T-helper 1 cell treated with Interleukin-12 subunit alpha and Interleukin-12 subunit beta and Interleukin-4 antibody, amounts not matched to agents 30 μg/mL and 1 μg/mL, for 36 hours (primary cell): ENCODE data around the gene TIGD1.
A peak's percentile ranks its signal among the peaks of the same experiment; 100 is the strongest.

Experiments used
- H3K27ac Mint-ChIP-seq: one replicate; pipeline ENCODE4 v1.8.0; 2021; ENCODE audit warnings: mild to moderate bottlenecking, mixed read lengths
- H3K27me3 Mint-ChIP-seq: one replicate; pipeline ENCODE4 v1.8.0; 2021; ENCODE audit warnings: low read depth, mixed read lengths
- H3K36me3 Mint-ChIP-seq: one replicate; pipeline ENCODE4 v1.8.0; 2021; ENCODE audit warnings: low read depth, mixed read lengths
- H3K4me1 Mint-ChIP-seq: one replicate; pipeline ENCODE4 v1.8.0; 2021; ENCODE audit warnings: low read depth, mixed read lengths
- H3K4me3 Mint-ChIP-seq: one replicate; pipeline ENCODE4 v1.8.0; 2021; ENCODE audit warnings: mild to moderate bottlenecking, moderate library complexity, mixed read lengths
- H3K9me3 Mint-ChIP-seq: one replicate; pipeline ENCODE4 v1.8.0; 2021; ENCODE audit warnings: mixed read lengths

Gene TIGD1

GRCh38 chr2:232513353-232513752 is 37.0 kb downstream of the TIGD1 start:
- Mint-ChIP-seq H3K36me3 (no peaks in the 10 kb centered on the region), H3K4me3 (no peak overlapping the region), H3K9me3 (no peaks in the 10 kb centered on the region), H3K27ac (no peak overlapping the region), H3K27me3 (peaks cover 2% of the 10 kb centered on the region), H3K4me1 (no peaks in the 10 kb centered on the region)

DNA sequence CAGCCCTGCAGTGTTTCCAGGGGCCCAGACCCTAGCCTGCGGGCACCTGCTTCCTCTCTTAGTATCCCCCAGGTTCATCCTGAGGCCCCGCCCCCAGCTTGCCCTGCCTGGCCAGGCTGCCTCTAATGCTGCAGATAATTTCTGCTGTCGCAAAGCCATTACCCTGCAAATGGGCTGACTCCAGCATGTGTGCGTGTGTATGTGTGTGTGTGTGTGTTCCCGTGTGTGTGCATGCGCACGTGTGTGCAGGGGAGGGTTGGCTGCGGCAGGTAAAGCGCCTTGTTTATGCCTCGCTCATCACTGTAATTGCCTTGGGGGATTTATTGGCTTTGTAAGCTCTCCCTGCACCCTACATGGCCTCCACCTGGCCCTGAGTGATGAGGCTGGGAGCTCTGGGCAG is 37.8 kb downstream of the TIGD1 start:
- Mint-ChIP-seq H3K27me3 (no peaks in the 10 kb centered on the region), H3K36me3 (no peaks in the 10 kb centered on the region), H3K4me1 (no peaks in the 10 kb centered on the region), H3K4me3 (no peak overlapping the region), H3K9me3 (no peaks in the 10 kb centered on the region), H3K27ac (no peak overlapping the region)

DNA sequence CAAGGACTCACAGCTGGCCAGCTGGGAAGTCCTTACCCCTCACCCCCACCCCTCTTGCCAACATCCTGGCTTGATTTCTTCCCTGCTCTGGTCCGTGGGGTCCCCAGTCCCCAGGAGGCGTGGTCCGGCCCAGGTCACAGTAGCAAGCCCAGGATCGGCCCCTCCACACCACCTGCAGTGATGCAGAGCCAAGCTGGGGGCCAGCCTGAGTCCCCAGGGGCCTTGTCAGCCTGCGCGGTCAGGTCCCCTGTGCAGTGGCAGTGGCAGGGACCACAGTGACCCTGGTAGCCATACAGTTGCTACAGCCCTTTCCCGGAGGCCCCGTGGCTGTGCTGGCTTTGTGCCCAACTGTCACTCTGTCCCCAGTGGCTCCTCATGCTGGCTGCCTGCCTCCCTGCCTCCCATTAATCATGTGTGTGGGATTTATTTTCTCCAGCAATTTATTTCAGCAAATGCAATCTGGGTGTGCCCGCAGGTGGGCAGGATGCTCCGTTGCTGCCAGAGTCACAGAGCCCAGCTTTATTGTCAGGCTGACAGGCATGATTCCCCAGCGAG is 38.9 kb downstream of the TIGD1 start:
- Mint-ChIP-seq H3K4me3 (no peak overlapping the region), H3K36me3 (no peaks in the 10 kb centered on the region), H3K27me3 (no peaks in the 10 kb centered on the region), H3K4me1 (no peaks in the 10 kb centered on the region), H3K9me3 (no peaks in the 10 kb centered on the region), H3K27ac (no peak overlapping the region)

- no peaks in the 10 kb centered on the region for H3K9me3 Mint-ChIP-seq
- peaks cover 2% of the 10 kb centered on the region for H3K4me1 Mint-ChIP-seq
- H3K36me3 Mint-ChIP-seq: no peaks in the 10 kb centered on the region
- H3K27ac Mint-ChIP-seq: no peak overlapping the region
- H3K4me3 Mint-ChIP-seq: no peak overlapping the region
- H3K27me3 Mint-ChIP-seq: peaks cover 23% of the 10 kb centered on the region
Measured at GRCh38 chr2:232508251-232508650, 42.1 kb downstream of the TIGD1 start.

GRCh38 chr2:232506709-232507108 is 43.6 kb downstream of the TIGD1 start:
- no peak overlapping the region for H3K27ac Mint-ChIP-seq
- peaks cover 4% of the 10 kb centered on the region for H3K4me1 Mint-ChIP-seq
- H3K9me3 Mint-ChIP-seq: no peaks in the 10 kb centered on the region
- H3K4me3 Mint-ChIP-seq: no peak overlapping the region
- H3K27me3 Mint-ChIP-seq: peaks cover 28% of the 10 kb centered on the region
- no peaks in the 10 kb centered on the region for H3K36me3 Mint-ChIP-seq

DNA sequence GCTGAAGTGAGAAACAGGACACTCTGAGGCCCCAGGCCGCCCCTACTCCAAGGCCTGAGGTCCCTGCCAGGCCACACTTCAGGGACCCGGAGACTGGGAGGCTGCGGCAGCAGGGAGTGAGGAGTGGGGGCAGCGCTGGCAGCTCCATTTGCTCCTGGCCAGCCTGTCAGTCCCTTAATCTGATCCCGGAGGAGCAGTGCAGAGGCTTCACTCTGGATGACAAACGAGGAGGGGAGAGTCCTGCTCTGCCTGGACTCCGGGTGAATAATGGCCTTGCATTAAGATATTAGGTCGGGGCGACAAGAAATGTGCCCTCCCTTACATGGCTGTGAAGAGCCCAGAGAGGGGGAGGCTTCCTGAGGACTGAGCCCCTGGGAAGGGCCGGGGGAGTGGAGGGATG is 44.5 kb downstream of the TIGD1 start:
- H3K27ac Mint-ChIP-seq: no peak overlapping the region
- no peaks in the 10 kb centered on the region for H3K9me3 Mint-ChIP-seq
- peaks cover 4% of the 10 kb centered on the region for H3K4me1 Mint-ChIP-seq
- H3K4me3 Mint-ChIP-seq: no peak overlapping the region
- peaks cover 28% of the 10 kb centered on the region for H3K27me3 Mint-ChIP-seq
- H3K36me3 Mint-ChIP-seq: no peaks in the 10 kb centered on the region

GRCh38 chr2:232504438-232504837 is 45.9 kb downstream of the TIGD1 start:
- peaks cover 32% of the 10 kb centered on the region for H3K27me3 Mint-ChIP-seq
- H3K9me3 Mint-ChIP-seq: no peaks in the 10 kb centered on the region
- peaks cover 4% of the 10 kb centered on the region for H3K4me1 Mint-ChIP-seq
- peak overlapping the region; percentile 21 for H3K4me3 Mint-ChIP-seq
- no peaks in the 10 kb centered on the region for H3K36me3 Mint-ChIP-seq
- H3K27ac Mint-ChIP-seq: no peak overlapping the region

- no peaks in the 10 kb centered on the region for H3K36me3 Mint-ChIP-seq
- H3K9me3 Mint-ChIP-seq: no peaks in the 10 kb centered on the region
- H3K4me3 Mint-ChIP-seq: no peak overlapping the region
- H3K27me3 Mint-ChIP-seq: peaks cover 32% of the 10 kb centered on the region
- H3K4me1 Mint-ChIP-seq: peaks cover 4% of the 10 kb centered on the region
- no peak overlapping the region for H3K27ac Mint-ChIP-seq
Measured at GRCh38 chr2:232503809-232504323, 46.5 kb downstream of the TIGD1 start.

GRCh38 chr2:232502911-232503808 is 47.2 kb downstream of the TIGD1 start:
- no peak overlapping the region for H3K4me3 Mint-ChIP-seq
- no peak overlapping the region for H3K27ac Mint-ChIP-seq

DNA sequence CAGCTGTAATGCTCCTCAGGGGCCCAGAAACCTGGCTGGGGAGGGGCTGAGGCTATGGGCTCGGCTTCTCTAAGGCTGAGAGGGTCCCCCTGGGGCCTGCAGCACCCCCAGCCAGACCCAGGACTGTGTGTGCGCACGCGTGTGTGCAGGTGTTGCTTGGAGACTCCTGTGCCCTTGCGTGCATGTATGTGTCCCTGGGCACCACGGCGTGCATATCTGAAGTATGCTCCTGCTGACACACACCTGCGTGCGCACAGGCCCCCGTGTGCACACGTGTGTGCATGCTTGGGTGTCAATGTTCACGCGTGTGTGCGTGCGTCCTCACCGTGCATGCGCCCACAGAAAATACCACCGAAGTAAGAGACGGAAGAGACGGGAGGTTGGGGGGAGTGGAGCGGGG is 47.8 kb downstream of the TIGD1 start:
- Mint-ChIP-seq H3K27ac (no peak overlapping the region), H3K36me3 (no peaks in the 10 kb centered on the region), H3K4me3 (peak overlapping the region; percentile 45), H3K4me1 (peaks cover 4% of the 10 kb centered on the region), H3K27me3 (peaks cover 32% of the 10 kb centered on the region), H3K9me3 (no peaks in the 10 kb centered on the region)

More at GRCh38 chr2:232502911-232503808, 47.2 kb downstream of the TIGD1 start:
- Mint-ChIP-seq H3K36me3 (no peaks in the 10 kb centered on the region), H3K4me1 (peaks cover 4% of the 10 kb centered on the region), H3K27me3 (peaks cover 32% of the 10 kb centered on the region), H3K9me3 (no peaks in the 10 kb centered on the region)

GRCh38 chr2:232501794-232502390 is 48.5 kb downstream of the TIGD1 start:
- Mint-ChIP-seq H3K4me3 (no peak overlapping the region), H3K27ac (no peak overlapping the region), H3K4me1 (peaks cover 4% of the 10 kb centered on the region), H3K9me3 (no peaks in the 10 kb centered on the region), H3K36me3 (no peaks in the 10 kb centered on the region), H3K27me3 (peaks cover 32% of the 10 kb centered on the region)

DNA sequence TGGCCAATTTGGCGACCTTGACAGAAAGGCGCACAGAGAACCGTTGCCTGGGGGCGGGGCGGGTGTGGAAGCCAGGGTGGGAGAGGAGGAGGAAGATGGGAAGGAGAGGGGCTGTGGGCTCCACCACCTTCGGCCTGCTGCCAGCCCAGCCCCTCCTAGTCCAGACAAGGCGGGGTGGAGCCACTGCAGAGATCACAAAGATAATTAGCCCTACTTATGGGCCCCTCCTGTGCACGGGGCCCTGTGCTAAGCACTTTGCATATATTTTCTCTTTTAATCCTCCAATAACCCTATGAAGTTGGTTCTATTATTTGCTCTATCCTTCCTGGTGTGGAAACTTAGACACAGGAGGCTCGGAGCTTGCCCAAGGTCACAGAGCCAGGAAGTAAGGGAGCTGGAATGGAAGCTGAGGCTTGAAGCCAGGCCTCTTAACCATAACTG is 49.0 kb downstream of the TIGD1 start:
- peaks cover 32% of the 10 kb centered on the region for H3K27me3 Mint-ChIP-seq
- H3K4me3 Mint-ChIP-seq: no peak overlapping the region
- peaks cover 4% of the 10 kb centered on the region for H3K4me1 Mint-ChIP-seq
- no peaks in the 10 kb centered on the region for H3K9me3 Mint-ChIP-seq
- H3K36me3 Mint-ChIP-seq: no peaks in the 10 kb centered on the region
- no peak overlapping the region for H3K27ac Mint-ChIP-seq

DNA sequence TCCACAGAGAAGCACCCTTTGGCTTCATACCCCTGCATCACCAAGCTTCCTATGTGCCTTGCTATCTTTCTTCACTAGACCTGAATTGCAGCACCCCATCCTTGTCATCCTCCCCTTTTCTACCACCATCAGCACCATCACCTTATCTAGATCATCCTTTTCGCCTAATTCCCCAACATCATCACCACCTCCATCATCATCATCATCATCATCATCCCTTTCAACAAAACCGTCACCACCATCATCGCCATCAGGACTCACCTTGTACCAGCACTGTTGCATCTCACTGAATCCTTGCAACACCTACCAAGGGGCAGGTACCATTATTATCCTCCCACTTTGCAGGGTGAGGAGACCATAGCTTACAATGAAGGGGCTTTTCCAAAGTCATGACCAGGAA is 51.9 kb downstream of the TIGD1 start:
- Mint-ChIP-seq H3K4me3 (no peak overlapping the region), H3K9me3 (no peaks in the 10 kb centered on the region), H3K27ac (no peak overlapping the region), H3K36me3 (no peaks in the 10 kb centered on the region), H3K27me3 (peaks cover 10% of the 10 kb centered on the region), H3K4me1 (peaks cover 2% of the 10 kb centered on the region)
